ENCODE results near the gene PDE5A.

PDE5A gene

DNA sequence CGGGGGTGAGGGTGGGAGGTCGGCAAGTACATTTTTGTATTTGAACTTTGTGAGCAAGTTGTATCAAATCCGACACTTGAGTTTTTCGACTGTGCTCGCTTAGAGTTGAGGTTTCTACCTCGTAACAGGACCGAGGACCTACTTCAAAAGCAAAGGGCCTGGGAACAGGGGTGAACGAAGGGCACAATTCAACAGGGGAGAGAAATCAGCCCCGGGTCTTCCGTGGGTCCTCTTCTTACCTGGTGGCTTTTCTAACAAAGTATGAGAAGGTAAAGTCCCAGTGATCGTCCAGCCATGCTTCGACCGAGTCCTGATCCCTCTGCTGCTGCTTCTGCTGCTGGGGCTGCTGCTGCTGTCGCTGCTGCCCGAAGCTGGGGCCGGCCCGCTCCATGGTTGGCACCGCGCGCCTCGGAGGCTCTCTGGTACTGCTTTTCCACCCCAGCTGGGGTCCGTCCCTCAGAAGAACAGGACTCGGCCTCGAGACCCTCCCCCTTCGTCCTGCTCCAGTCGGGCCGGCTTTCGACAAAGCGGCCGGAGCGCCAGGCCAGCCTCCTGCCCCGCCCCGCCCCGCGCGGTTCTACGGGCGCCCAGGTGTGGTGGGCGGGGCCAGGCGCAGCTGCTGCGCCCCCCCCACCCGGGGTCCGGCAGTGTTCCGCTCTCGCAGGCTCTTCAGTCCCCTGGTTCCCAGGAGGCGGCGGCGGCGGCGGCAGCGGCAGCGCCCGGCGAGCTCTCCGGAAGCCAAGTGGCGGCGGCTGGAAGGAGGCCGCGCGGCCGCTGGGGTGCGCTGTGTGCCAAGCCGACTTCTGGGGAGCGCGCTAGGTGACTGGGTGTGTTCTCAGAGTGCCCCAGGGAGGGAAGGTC lies at the start of gene PDE5A (continued):
- TF ChIP-seq, protein P1, sequence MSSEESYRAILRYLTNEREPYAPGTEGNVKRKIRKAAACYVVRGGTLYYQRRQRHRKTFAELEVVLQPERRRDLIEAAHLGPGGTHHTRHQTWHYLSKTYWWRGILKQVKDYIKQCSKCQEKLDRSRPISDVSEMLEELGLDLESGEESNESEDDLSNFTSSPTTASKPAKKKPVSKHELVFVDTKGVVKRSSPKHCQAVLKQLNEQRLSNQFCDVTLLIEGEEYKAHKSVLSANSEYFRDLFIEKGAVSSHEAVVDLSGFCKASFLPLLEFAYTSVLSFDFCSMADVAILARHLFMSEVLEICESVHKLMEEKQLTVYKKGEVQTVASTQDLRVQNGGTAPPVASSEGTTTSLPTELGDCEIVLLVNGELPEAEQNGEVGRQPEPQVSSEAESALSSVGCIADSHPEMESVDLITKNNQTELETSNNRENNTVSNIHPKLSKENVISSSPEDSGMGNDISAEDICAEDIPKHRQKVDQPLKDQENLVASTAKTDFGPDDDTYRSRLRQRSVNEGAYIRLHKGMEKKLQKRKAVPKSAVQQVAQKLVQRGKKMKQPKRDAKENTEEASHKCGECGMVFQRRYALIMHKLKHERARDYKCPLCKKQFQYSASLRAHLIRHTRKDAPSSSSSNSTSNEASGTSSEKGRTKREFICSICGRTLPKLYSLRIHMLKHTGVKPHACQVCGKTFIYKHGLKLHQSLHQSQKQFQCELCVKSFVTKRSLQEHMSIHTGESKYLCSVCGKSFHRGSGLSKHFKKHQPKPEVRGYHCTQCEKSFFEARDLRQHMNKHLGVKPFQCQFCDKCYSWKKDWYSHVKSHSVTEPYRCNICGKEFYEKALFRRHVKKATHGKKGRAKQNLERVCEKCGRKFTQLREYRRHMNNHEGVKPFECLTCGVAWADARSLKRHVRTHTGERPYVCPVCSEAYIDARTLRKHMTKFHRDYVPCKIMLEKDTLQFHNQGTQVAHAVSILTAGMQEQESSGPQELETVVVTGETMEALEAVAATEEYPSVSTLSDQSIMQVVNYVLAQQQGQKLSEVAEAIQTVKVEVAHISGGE (tag by site-specific recombination; conservative IDR thresholded peaks at IDR 0.05; ENCODE audit: low read depth) = peak; percentile 77
- TF ChIP-seq HOXD13 (CRISPR knock-in tag; IDR thresholded peaks at IDR 0.05; ENCODE audit: borderline replicate concordance) = no peak
- TF ChIP-seq, protein P2, sequence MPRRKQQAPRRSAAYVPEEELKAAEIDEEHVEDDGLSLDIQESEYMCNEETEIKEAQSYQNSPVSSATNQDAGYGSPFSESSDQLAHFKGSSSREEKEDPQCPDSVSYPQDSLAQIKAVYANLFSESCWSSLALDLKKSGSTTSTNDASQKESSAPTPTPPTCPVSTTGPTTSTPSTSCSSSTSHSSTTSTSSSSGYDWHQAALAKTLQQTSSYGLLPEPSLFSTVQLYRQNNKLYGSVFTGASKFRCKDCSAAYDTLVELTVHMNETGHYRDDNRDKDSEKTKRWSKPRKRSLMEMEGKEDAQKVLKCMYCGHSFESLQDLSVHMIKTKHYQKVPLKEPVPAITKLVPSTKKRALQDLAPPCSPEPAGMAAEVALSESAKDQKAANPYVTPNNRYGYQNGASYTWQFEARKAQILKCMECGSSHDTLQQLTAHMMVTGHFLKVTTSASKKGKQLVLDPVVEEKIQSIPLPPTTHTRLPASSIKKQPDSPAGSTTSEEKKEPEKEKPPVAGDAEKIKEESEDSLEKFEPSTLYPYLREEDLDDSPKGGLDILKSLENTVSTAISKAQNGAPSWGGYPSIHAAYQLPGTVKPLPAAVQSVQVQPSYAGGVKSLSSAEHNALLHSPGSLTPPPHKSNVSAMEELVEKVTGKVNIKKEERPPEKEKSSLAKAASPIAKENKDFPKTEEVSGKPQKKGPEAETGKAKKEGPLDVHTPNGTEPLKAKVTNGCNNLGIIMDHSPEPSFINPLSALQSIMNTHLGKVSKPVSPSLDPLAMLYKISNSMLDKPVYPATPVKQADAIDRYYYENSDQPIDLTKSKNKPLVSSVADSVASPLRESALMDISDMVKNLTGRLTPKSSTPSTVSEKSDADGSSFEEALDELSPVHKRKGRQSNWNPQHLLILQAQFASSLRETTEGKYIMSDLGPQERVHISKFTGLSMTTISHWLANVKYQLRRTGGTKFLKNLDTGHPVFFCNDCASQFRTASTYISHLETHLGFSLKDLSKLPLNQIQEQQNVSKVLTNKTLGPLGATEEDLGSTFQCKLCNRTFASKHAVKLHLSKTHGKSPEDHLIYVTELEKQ (tag by site-specific recombination; IDR thresholded peaks at IDR 0.05; ENCODE audit: borderline replicate concordance) = no peak
- TF ChIP-seq ZNF610 (tag by site-specific recombination; IDR thresholded peaks at IDR 0.05; ENCODE audit: borderline replicate concordance) = peak; percentile 47; the same call in 1 of the 2 replicates
- no peak for TF ChIP-seq ZNF202 (tag by site-specific recombination; IDR thresholded peaks at IDR 0.05; ENCODE audit: borderline replicate concordance)
- TF ChIP-seq, protein P3, sequence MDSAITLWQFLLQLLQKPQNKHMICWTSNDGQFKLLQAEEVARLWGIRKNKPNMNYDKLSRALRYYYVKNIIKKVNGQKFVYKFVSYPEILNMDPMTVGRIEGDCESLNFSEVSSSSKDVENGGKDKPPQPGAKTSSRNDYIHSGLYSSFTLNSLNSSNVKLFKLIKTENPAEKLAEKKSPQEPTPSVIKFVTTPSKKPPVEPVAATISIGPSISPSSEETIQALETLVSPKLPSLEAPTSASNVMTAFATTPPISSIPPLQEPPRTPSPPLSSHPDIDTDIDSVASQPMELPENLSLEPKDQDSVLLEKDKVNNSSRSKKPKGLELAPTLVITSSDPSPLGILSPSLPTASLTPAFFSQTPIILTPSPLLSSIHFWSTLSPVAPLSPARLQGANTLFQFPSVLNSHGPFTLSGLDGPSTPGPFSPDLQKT (IDR thresholded peaks at IDR 0.05; ENCODE audit: borderline replicate concordance, low read depth, low read length) = no peak
- TF ChIP-seq SCRT1 (tag by site-specific recombination; IDR thresholded peaks at IDR 0.05; ENCODE audit: borderline replicate concordance) = no peak
- 0 out of 2 replicates have a peak, but pooled peaks have one; percentile 8 for TF ChIP-seq SP7 (tag by site-specific recombination; IDR thresholded peaks at IDR 0.05)
- no peak for TF ChIP-seq ZFP41 (tag by site-specific recombination; IDR thresholded peaks at IDR 0.05; ENCODE audit: borderline replicate concordance)
- TF ChIP-seq ZNF514 (tag by site-specific recombination; IDR thresholded peaks at IDR 0.05) = no peak
- TF ChIP-seq ZNF670 (tag by site-specific recombination; IDR thresholded peaks at IDR 0.05; ENCODE audit: low read depth) = no peak
- TF ChIP-seq ZNF19 (tag by site-specific recombination; IDR thresholded peaks at IDR 0.05; ENCODE audit: low read depth) = no peak
- TF ChIP-seq, protein P4, sequence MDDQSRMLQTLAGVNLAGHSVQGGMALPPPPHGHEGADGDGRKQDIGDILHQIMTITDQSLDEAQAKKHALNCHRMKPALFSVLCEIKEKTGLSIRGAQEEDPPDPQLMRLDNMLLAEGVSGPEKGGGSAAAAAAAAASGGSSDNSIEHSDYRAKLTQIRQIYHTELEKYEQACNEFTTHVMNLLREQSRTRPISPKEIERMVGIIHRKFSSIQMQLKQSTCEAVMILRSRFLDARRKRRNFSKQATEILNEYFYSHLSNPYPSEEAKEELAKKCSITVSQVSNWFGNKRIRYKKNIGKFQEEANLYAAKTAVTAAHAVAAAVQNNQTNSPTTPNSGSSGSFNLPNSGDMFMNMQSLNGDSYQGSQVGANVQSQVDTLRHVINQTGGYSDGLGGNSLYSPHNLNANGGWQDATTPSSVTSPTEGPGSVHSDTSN (CRISPR knock-in tag; IDR thresholded peaks at IDR 0.05) = 0 out of 2 replicates have a peak, but pooled peaks have one; percentile 43
- no peak for TF ChIP-seq ZNF433 (tag by site-specific recombination; IDR thresholded peaks at IDR 0.05; ENCODE audit: low read depth)
- peak; percentile 14 for TF ChIP-seq ZBTB20 (tag by site-specific recombination; IDR thresholded peaks at IDR 0.05)
- 0 out of 2 replicates have a peak, but pooled peaks have one; percentile 40 for TF ChIP-seq ZIC2 (tag by site-specific recombination; IDR thresholded peaks at IDR 0.05)
- peak; percentile 20; the same call in 1 of the 2 replicates for TF ChIP-seq ZNF341 (tag by site-specific recombination; IDR thresholded peaks at IDR 0.05; ENCODE audit: low read depth)
- TF ChIP-seq ZNF354C (tag by site-specific recombination; IDR thresholded peaks at IDR 0.05; ENCODE audit: borderline replicate concordance, low read depth) = no peak
- TF ChIP-seq ZNF146 (tag by site-specific recombination; IDR thresholded peaks at IDR 0.05) = no peak
- TF ChIP-seq ZNF133 (tag by site-specific recombination; IDR thresholded peaks at IDR 0.05) = no peak
- TF ChIP-seq, protein P5, sequence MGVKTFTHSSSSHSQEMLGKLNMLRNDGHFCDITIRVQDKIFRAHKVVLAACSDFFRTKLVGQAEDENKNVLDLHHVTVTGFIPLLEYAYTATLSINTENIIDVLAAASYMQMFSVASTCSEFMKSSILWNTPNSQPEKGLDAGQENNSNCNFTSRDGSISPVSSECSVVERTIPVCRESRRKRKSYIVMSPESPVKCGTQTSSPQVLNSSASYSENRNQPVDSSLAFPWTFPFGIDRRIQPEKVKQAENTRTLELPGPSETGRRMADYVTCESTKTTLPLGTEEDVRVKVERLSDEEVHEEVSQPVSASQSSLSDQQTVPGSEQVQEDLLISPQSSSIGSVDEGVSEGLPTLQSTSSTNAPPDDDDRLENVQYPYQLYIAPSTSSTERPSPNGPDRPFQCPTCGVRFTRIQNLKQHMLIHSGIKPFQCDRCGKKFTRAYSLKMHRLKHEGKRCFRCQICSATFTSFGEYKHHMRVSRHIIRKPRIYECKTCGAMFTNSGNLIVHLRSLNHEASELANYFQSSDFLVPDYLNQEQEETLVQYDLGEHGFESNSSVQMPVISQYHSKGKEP (tag by site-specific recombination; IDR thresholded peaks at IDR 0.05) = no peak
- TF ChIP-seq, protein P6, sequence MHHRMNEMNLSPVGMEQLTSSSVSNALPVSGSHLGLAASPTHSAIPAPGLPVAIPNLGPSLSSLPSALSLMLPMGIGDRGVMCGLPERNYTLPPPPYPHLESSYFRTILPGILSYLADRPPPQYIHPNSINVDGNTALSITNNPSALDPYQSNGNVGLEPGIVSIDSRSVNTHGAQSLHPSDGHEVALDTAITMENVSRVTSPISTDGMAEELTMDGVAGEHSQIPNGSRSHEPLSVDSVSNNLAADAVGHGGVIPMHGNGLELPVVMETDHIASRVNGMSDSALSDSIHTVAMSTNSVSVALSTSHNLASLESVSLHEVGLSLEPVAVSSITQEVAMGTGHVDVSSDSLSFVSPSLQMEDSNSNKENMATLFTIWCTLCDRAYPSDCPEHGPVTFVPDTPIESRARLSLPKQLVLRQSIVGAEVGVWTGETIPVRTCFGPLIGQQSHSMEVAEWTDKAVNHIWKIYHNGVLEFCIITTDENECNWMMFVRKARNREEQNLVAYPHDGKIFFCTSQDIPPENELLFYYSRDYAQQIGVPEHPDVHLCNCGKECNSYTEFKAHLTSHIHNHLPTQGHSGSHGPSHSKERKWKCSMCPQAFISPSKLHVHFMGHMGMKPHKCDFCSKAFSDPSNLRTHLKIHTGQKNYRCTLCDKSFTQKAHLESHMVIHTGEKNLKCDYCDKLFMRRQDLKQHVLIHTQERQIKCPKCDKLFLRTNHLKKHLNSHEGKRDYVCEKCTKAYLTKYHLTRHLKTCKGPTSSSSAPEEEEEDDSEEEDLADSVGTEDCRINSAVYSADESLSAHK (tag by site-specific recombination; IDR thresholded peaks at IDR 0.05) = no peak
- TF ChIP-seq ZNF776 (tag by site-specific recombination; IDR thresholded peaks at IDR 0.05; ENCODE audit: borderline replicate concordance) = no peak

All from HEK293 (cell line).